VCaP (cell line): ENCODE measurements around the gene CMTM4.

Source experiments
- H3K27ac ChIP-seq: fragments of 450-650 bp; 2 replicates; pipeline ENCODE4 v1.5.1; 2017
- CTCF ChIP-seq: fragments of 450-650 bp; conservative IDR thresholded peaks from 2 replicates; pipeline ENCODE4 v1.5.1; 2017; ENCODE audit warnings: mild to moderate bottlenecking, moderate library complexity

CMTM4 gene

DNA sequence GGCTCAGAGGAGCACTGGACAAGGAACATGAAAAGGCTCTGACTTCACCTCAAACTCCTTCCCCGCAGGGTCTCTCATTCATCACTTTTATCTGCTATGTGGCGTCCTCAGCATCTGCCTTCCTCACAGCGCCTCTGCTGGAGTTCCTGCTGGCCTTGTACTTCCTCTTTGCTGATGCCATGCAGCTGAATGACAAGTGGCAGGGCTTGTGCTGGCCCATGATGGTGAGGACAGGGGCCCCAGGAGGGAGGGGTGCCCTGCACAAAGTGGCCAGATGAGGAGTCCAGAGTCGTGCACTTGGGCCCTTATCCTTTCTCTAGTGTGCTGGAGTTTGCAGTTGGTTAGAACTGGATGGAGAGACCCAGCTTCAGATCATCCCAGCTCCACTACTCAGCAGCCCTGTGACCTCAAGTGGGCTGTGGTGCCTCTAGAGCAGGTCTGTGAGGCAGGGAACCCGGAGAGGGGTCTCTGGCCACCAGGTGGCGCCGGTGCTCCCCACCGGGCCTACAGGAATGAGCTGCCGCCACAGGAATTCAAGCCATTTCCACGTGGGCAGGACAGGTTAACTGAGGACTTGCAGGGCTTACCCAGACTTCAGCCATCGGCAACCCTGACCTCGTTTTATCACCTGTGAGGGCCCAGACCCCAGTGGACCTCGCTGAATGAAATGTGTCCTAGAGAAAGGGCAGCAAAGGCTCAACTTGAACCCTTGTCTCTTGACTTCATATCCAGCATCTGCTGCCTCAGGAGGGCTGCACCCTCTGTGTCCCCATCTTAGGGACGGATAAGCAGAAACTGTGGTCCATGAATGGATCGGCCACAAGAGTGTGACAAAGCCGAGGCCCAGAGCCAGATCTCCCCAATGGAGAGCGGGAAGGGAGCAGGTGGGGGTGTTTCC lies 88.1 kb downstream of the CMTM4 start:
- peak; percentile 89 for TF ChIP-seq CTCF
- H3K27ac ChIP-seq, result peak overlapping the region; percentile 19; the same call in 1 of the 2 replicates

DNA sequence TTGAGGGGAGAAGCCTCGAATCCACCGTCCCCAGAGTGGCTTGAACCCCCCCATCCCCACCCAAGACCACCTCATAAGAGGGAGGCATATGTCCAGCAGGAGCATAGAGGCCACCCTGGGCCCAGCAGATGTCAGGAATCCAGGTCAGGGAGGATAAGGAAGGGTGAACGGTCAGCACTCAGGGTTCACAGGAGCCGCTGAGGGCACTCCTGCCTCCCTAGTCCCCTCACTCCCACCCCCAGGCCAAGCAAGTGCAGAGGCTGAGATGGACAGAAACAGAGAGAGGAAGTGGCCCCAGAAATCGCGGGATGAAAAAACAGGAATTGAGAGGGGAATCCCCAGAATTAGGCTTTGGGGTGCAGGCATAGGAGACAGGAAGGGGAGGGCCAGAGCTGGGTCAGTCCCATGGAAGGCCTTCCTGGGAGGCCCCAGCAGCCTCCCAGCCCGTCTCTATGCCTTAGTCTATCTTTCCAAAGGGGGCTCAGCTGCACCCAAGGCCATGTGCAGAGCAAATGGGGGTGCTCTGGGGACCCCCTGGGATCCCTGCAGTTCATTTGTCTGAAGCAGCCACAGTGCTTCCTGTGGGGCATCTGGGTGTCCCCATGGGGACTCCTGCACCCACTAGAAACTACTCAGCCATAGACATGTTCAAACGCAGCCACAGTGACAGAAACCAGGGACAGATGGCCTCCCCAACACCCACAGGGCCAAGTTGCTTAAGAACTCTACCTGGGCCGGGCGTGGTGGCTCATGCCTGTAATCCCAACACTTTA lies 90.4 kb downstream of the CMTM4 start:
- TF ChIP-seq CTCF, result no peak
- H3K27ac ChIP-seq, result no peak overlapping the region

- H3K27ac ChIP-seq, result peak overlapping the region; percentile 70
- TF ChIP-seq CTCF, result no peak
Observed at GRCh38 chr16:66605177-66605978, 91.2 kb downstream of the CMTM4 start.

DNA sequence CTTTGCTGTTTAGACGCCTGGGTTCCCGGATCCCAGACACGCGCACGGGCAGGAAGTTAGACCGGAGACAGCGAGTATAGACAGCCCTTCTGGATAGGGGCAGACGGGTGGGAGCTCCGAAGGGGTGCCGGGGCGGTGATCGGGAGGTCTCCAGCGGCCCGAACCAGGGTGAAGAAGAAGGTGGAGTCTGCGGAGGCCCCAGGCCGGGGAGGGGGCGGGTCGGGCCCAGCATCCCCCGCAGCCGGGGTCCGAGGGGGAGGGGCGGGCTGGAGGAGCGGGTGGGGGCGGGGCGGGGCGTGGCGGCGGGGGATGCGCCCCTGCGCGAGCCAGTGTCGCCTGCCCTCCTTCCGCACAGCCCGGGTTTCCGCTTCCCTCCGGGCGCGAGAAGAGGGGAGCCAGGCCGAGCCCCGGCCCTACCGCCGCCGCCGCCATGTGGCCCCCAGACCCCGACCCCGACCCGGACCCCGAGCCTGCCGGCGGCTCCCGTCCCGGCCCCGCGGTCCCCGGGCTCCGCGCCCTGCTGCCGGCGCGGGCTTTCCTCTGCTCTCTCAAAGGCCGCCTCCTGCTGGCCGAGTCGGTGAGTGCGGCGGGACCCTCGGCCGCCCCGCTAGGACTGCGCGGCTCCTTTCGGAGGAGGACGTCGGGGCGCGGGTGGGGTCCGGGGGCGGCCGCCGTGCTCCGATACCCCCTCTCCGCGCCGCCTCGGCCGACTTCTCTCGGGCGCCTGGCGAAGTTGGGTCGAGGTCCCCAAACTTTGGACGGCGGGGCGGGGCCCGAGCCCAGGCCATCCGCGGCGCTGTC lies 92.0 kb downstream of the CMTM4 start, which contains the start of gene CMTM3:
Gene CMTM3, plus strand, starts transcription at position 329 of the 801 bp plus-strand sequence. Its CDS starts 102 bp downstream, at position 431.
- TF ChIP-seq CTCF, result peak; percentile 77
- H3K27ac ChIP-seq, result peak within 1 kb of the TSS; percentile 70

- TF ChIP-seq CTCF, result no peak
- H3K27ac ChIP-seq, result peak overlapping the region; percentile 70
Observed at GRCh38 chr16:66603537-66604375, 92.8 kb downstream of the CMTM4 start.

DNA sequence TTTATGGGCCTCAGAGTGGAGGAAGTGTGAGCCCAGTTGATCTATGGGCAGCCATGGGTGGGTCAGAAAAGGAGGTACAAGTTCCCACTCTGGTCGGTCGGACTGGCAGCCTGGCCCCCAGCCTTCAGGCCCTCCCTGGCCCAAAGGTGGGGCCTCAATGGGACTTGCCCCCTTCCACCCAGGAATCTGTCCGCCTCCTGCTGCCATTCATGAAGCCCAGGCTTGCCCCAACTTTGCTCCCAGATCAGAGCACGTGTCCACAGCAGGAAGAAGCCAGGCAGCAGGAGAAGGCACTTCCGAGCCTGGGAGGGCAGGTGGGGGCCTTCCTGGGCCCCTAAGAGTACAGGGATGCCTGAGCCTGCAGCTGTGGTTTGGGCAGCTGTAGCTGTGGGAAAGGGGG lies 95.1 kb downstream of the CMTM4 start:
- no peak overlapping the region for H3K27ac ChIP-seq
- no peak for TF ChIP-seq CTCF
